Measurements from ENCODE around the gene CACUL1.

CACUL1 gene

DNA sequence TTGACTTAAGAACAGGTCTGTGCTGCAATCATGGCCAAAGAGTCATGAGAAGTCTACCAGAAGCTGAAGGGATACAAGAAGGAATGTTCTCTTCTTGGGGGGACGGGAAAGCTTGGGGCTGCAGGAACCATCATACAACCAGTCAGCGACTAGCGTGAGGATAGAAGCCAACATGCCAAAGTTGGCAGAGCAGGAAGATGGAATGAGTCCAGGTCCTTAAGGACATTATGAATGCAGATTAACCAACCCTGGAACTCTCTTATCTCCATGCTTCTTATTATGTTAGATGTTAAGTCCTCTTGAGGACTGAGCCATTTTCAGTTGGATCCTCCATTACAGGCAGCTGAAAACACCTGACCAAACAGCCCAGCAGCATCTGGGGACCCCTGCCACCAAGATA is 17.2 kb upstream of the CACUL1 start:
- Histone ChIP-seq H3K27ac (ENCODE audit: low read depth, low read length) (no peak overlapping the region), H3K79me2 (ENCODE audit: control insufficient read depth, low read length) (no peaks in the 10 kb centered on the region), H3K4me2 (ENCODE audit: low read length) (no peak overlapping the region), H3K36me3 (ENCODE audit: control insufficient read depth, low read length) (no peaks in the 10 kb centered on the region), H3F3A (ENCODE audit: control insufficient read depth, insufficient read depth) (no peaks in the 10 kb centered on the region), H4K20me1 (ENCODE audit: control insufficient read depth, insufficient read depth, low read depth, low read length) (no peaks in the 10 kb centered on the region), H3K27me3 (ENCODE audit: control insufficient read depth, low read length) (no peaks in the 10 kb centered on the region), H3K9me3 (ENCODE audit: control insufficient read depth, insufficient read depth, low read length) (peaks cover 3% of the 10 kb centered on the region; the same call in 1 of the 2 replicates), H3K9me2 (replicated peaks; ENCODE audit: control insufficient read depth, low read length) (no peaks in the 10 kb centered on the region), H3K4me1 (ENCODE audit: control insufficient read depth, low read length) (no peaks in the 10 kb centered on the region), H3K4me3 (ENCODE audit: low read length) (no peak overlapping the region)
- TF ChIP-seq, protein P1, sequence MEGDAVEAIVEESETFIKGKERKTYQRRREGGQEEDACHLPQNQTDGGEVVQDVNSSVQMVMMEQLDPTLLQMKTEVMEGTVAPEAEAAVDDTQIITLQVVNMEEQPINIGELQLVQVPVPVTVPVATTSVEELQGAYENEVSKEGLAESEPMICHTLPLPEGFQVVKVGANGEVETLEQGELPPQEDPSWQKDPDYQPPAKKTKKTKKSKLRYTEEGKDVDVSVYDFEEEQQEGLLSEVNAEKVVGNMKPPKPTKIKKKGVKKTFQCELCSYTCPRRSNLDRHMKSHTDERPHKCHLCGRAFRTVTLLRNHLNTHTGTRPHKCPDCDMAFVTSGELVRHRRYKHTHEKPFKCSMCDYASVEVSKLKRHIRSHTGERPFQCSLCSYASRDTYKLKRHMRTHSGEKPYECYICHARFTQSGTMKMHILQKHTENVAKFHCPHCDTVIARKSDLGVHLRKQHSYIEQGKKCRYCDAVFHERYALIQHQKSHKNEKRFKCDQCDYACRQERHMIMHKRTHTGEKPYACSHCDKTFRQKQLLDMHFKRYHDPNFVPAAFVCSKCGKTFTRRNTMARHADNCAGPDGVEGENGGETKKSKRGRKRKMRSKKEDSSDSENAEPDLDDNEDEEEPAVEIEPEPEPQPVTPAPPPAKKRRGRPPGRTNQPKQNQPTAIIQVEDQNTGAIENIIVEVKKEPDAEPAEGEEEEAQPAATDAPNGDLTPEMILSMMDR (IDR thresholded peaks at IDR 0.05; ENCODE audit: low read depth, low read length, poor library complexity, severe bottlenecking): no peak
- no peak for TF ChIP-seq EZH2phosphoT487 (IDR thresholded peaks at IDR 0.05; ENCODE audit: borderline replicate concordance, low read length)

DNA sequence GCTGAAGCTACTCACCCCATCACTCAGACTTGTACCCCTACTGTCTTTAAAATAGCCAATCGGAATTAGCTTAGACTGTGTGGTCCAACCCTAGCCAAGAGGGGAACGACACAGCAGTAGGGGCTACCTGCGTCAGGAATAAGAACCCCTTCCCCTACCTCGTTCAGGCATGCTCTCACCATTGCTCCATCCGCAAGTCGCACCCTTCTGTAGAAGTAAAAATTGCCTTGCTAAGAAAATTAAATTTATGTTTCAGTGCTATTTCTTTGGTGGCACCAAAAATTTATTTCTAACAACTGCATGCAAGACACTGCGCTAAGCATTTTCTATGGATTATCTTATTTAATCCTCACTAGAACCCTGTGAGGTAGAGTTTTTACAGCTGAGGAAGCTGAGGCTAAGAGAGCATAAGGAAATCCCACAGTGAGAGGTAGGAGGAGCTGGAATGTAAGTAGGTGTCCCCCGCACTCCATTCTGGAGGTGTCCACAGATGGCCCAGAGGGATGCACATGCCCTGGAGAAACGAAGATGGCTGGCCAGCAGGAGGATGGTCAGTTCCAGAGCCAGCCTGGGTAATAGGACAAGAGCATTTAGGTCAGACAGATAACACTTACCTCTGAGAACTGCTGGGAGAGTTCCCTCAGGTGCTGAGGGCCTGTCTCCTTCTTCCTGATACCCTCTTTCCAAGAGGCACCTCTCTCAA is 15.3 kb upstream of the CACUL1 start:
- H3F3A ChIP-seq (ENCODE audit: control insufficient read depth, insufficient read depth): no peaks in the 10 kb centered on the region
- H3K27me3 ChIP-seq (ENCODE audit: control insufficient read depth, low read length): no peaks in the 10 kb centered on the region
- H3K9me2 ChIP-seq (replicated peaks; ENCODE audit: control insufficient read depth, low read length): no peaks in the 10 kb centered on the region
- no peak overlapping the region for H3K4me3 ChIP-seq (ENCODE audit: low read length)
- H3K36me3 ChIP-seq (ENCODE audit: control insufficient read depth, low read length): no peaks in the 10 kb centered on the region
- TF ChIP-seq EZH2phosphoT487 (IDR thresholded peaks at IDR 0.05; ENCODE audit: borderline replicate concordance, low read length): no peak
- TF ChIP-seq, protein P1 (IDR thresholded peaks at IDR 0.05; ENCODE audit: low read depth, low read length, poor library complexity, severe bottlenecking): no peak
- H3K4me2 ChIP-seq (ENCODE audit: low read length): no peak overlapping the region
- H3K4me1 ChIP-seq (ENCODE audit: control insufficient read depth, low read length): no peaks in the 10 kb centered on the region
- H3K27ac ChIP-seq (ENCODE audit: low read depth, low read length): no peak overlapping the region
- peaks cover 3% of the 10 kb centered on the region; the same call in 1 of the 2 replicates for H3K9me3 ChIP-seq (ENCODE audit: control insufficient read depth, insufficient read depth, low read length)
- no peaks in the 10 kb centered on the region for H3K79me2 ChIP-seq (ENCODE audit: control insufficient read depth, low read length)
- no peaks in the 10 kb centered on the region for H4K20me1 ChIP-seq (ENCODE audit: control insufficient read depth, insufficient read depth, low read depth, low read length)

DNA sequence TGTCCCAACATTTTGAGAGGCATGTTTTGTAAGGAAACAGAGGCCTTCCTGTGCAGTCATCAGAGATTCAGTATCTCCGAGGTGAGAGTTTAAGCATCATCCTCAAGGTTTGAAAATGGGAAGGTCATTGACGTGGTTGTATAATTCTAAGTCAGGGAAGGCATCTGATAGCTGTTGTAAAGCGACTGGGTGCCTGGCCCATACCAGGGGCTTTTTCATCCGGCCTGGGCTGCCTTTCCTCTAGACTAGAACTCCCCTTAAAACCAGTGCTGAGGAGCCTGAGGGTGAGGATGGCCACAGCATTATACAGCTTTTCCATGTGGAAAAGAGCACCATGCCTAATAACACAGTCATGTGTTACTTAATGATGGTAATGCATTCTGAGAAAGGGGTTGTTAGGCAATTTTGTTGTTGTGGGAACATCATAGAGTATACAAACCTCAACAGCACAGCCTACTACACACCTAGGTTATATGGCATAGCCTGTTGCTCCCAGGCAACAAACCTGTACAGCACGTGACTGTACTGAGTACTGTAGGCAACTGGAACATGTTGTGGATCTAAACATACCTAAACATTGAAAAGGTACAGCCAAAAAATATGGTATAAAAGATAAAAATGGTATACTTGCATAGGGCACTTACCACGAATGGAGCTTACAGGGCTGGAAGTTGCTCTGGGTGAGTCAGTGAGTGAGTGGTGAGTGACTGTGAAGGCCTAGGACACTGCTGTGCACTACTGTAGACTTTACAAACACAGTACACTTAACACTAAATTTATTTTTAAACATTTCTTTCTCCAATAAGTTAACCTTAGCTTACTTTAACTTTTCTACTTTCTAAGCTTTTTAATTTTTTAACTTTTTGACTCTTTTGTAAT is 13.5 kb upstream of the CACUL1 start:
- no peaks in the 10 kb centered on the region for H3K36me3 ChIP-seq (ENCODE audit: control insufficient read depth, low read length)
- H3K27me3 ChIP-seq (ENCODE audit: control insufficient read depth, low read length): peaks cover 5% of the 10 kb centered on the region
- TF ChIP-seq, protein P1 (IDR thresholded peaks at IDR 0.05; ENCODE audit: low read depth, low read length, poor library complexity, severe bottlenecking): no peak
- no peak for TF ChIP-seq EZH2phosphoT487 (IDR thresholded peaks at IDR 0.05; ENCODE audit: borderline replicate concordance, low read length)
- no peaks in the 10 kb centered on the region for H4K20me1 ChIP-seq (ENCODE audit: control insufficient read depth, insufficient read depth, low read depth, low read length)
- H3K79me2 ChIP-seq (ENCODE audit: control insufficient read depth, low read length): no peaks in the 10 kb centered on the region
- no peak overlapping the region for H3K4me2 ChIP-seq (ENCODE audit: low read length)
- no peak overlapping the region for H3K27ac ChIP-seq (ENCODE audit: low read depth, low read length)
- no peak overlapping the region for H3K4me3 ChIP-seq (ENCODE audit: low read length)
- H3K9me3 ChIP-seq (ENCODE audit: control insufficient read depth, insufficient read depth, low read length): peaks cover 3% of the 10 kb centered on the region; the same call in 1 of the 2 replicates
- H3K9me2 ChIP-seq (replicated peaks; ENCODE audit: control insufficient read depth, low read length): no peaks in the 10 kb centered on the region
- H3F3A ChIP-seq (ENCODE audit: control insufficient read depth, insufficient read depth): no peaks in the 10 kb centered on the region
- H3K4me1 ChIP-seq (ENCODE audit: control insufficient read depth, low read length): no peaks in the 10 kb centered on the region
